ENCODE results near the gene SPATA16.

Gene SPATA16

DNA sequence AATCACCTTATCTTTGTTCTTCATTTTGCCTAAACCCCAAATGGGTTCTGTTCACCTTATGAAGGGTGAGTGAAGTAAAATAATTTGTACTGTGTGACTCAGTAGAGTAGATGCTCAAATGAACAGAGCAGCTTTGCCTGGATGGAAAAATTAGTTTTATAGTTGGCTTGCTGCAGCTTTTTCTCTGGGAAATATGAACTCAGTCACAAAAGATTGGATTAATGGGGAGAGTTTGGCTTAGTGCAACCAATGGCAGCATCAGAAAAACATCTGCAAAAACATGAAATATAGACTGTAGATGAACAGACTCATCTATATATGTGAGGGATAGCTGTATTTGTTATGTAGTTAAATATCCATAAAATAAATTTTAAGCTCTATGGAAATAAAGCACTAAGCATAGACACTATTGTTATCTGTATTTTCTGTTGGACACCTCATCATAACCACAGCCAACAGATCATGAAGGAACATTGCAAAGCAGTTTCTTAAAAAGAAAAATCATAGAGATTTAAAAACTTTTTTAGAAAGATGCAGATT is 209.2 kb downstream of the SPATA16 start:
- no peak overlapping the region for H3K4me3 ChIP-seq (ENCODE audit: control insufficient read depth, low read depth, low read length)
- DNase-seq (ENCODE audit: low read depth), result no peak
- TF ChIP-seq, protein P1, sequence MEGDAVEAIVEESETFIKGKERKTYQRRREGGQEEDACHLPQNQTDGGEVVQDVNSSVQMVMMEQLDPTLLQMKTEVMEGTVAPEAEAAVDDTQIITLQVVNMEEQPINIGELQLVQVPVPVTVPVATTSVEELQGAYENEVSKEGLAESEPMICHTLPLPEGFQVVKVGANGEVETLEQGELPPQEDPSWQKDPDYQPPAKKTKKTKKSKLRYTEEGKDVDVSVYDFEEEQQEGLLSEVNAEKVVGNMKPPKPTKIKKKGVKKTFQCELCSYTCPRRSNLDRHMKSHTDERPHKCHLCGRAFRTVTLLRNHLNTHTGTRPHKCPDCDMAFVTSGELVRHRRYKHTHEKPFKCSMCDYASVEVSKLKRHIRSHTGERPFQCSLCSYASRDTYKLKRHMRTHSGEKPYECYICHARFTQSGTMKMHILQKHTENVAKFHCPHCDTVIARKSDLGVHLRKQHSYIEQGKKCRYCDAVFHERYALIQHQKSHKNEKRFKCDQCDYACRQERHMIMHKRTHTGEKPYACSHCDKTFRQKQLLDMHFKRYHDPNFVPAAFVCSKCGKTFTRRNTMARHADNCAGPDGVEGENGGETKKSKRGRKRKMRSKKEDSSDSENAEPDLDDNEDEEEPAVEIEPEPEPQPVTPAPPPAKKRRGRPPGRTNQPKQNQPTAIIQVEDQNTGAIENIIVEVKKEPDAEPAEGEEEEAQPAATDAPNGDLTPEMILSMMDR (IDR thresholded peaks at IDR 0.05; ENCODE audit: control insufficient read depth, insufficient read depth, low read depth, low read length, missing control alignments), result no peak

DNA sequence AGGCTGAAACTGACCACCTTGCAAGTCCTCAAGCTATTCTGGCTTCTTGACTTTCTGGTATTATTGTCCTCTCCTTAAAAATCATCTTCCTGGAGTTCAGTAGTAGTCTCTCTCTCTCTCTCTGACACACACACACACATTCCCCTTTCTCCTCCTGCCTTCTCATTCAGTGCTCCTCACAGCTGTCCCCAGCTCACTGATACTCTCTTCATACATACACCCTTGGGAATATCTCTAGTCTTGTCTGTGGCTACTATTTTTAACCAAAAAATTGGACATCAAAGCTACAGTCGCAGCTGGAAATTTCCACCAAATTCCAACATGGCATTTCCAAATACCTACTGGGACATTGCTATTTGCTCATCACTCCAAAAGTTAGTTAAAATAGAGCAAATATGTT is 211.6 kb downstream of the SPATA16 start:
- no peak for DNase-seq (ENCODE audit: low read depth)
- H3K4me3 ChIP-seq (ENCODE audit: control insufficient read depth, low read depth, low read length), result no peak overlapping the region
- TF ChIP-seq, protein P1 (IDR thresholded peaks at IDR 0.05; ENCODE audit: control insufficient read depth, insufficient read depth, low read depth, low read length, missing control alignments), result no peak

DNA sequence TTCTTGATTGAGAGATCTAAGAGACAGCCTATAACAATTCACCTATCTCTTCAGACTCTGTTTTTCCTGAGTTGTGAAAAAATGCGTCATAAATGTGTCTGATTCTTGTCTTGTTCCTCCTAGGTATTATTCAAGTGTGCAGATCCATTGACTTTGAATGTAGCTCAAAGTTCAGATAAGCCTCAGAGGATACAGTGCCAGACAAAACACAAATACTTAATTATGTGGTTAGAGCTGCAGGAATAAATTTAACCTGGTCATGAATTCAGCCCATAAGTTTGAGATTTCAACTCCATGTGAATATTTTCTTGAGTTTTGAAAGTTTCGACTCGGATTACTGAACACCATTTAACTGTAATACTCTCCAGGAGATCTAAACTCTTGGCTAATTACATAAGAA is 216.5 kb downstream of the SPATA16 start:
- TF ChIP-seq, protein P1 (IDR thresholded peaks at IDR 0.05; ENCODE audit: control insufficient read depth, insufficient read depth, low read depth, low read length, missing control alignments), result no peak
- no peak overlapping the region for H3K4me3 ChIP-seq (ENCODE audit: control insufficient read depth, low read depth, low read length)
- no peak for DNase-seq (ENCODE audit: low read depth)

DNA sequence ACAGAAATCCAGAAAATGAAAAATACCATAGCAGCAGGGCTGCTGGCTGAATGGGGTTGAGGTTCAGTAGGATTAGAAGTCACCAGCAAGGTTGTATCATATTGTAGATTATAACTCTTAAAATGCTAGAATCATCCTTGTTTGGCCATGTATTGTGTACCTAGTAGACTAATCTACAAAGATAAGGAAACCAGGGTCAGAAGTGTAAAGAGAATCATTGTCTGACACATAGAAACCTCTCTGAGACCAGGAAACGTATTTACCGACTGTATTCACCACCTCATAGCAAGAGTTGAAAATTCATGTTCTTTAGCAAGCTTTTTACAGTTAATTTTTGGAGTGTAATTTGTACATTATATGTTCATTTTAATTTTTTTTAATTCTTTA is 221.7 kb downstream of the SPATA16 start:
- TF ChIP-seq, protein P1 (IDR thresholded peaks at IDR 0.05; ENCODE audit: control insufficient read depth, insufficient read depth, low read depth, low read length, missing control alignments), result no peak
- no peak for DNase-seq (ENCODE audit: low read depth)
- H3K4me3 ChIP-seq (ENCODE audit: control insufficient read depth, low read depth, low read length), result no peak overlapping the region

DNA sequence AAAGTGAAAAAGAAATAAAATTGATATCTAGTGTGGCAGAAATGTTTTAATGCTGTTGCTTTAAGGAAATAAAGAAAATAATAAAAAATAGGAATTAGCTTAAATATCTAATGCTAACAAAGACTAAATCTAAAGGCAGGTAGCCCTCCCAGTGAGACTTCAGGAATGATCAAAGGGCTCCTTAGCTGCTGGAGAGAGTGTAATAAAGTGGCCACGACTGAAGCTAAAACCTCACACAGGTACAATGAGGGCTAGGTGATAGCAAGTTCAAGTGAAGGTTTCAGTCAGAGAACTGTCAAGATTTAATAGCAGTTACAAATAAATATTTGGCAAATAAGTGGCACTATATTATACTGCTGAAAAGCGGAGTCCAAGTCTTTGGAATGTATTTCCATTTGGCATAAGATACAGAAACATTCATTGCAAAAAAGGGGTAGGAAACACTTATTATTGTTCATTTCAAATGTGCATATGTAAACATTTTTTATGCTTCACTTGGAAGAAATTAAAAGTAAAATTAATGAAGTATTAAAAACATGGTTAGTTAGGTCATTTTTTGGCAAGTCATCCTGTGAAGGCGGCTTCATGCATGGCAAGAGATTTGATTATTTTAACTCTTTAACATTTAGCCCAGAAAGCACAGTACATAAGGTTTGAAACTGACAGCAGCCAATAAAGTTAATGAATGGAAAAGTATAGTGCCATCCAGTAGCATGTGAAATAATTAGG is 222.3 kb downstream of the SPATA16 start:
- H3K4me3 ChIP-seq (ENCODE audit: control insufficient read depth, low read depth, low read length), result no peak overlapping the region
- DNase-seq (ENCODE audit: low read depth), result no peak
- TF ChIP-seq, protein P1 (IDR thresholded peaks at IDR 0.05; ENCODE audit: control insufficient read depth, insufficient read depth, low read depth, low read length, missing control alignments), result no peak

DNA sequence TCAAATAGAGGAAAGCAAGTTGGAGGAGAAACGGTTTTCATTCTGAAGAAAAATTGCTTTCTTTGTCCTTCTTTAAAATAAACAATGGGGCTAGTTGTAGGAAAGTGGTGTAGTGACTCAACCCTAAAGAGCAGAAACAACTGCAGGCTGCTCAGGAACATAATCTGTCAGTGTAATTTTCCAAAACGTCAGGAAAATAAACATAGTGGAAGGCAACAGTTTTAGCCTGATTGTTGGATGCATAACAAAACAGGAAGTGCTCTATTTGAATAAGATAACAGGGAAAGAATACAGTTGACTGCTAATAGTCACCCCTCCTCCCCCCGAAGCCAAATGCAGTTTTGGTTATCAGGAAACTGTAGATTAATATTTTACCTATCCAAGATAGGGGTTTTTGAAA is 222.9 kb downstream of the SPATA16 start:
- no peak overlapping the region for H3K4me3 ChIP-seq (ENCODE audit: control insufficient read depth, low read depth, low read length)
- TF ChIP-seq, protein P1 (IDR thresholded peaks at IDR 0.05; ENCODE audit: control insufficient read depth, insufficient read depth, low read depth, low read length, missing control alignments), result no peak
- no peak for DNase-seq (ENCODE audit: low read depth)

Measured in AG09309 (cell line).